Activated T-cell treated with anti-CD3 and anti-CD28 coated beads, Interleukin-2, amount 50 U/mL, for 72 hours (primary cell): ENCODE measurements around the gene SLC51B. TPM values are rescaled to one million over a fixed set of nuclear protein-coding genes. Genes with fewer than 3 reads are reported as not detected.
"Not testable (repeated sequence)": the region's sequence is repeated elsewhere in the genome, so short reads cannot be mapped to it uniquely, and the experiment has no call there.

Experiments
- ATAC-seq, 2 donors: fragments of 150-1000 bp; cut with Tn5 transposase; replicated peaks in 1 of 2; 2 replicates each; pipeline ENCODE4 v1.10.0; 2021; ENCODE audit warnings: moderate library complexity in 2 of 2, mild to moderate bottlenecking in 1 of 2
- DNase-seq, 2 donors: peaks; one replicate each; pipeline ENCODE4 v3.0.0; 2021 to 2022; ENCODE audit warnings: mixed read lengths in 1 of 2
- H3K27ac Mint-ChIP-seq: one replicate; pipeline ENCODE4 v1.8.0; 2022; ENCODE audit warnings: mild to moderate bottlenecking, moderate library complexity, mixed read lengths
- H3K27me3 Mint-ChIP-seq: one replicate; pipeline ENCODE4 v1.8.0; 2022; ENCODE audit warnings: low read depth, mixed read lengths
- H3K36me3 Mint-ChIP-seq, 2 donors: one replicate each; pipeline ENCODE4 v1.8.0; 2022; ENCODE audit warnings: mixed read lengths in 2 of 2, mild to moderate bottlenecking in 1 of 2; ENCODE audit not compliant: insufficient read depth in 2 of 2
- H3K4me1 Mint-ChIP-seq: one replicate; pipeline ENCODE4 v1.8.0; 2022; ENCODE audit warnings: low read depth, mixed read lengths
- H3K4me3 Mint-ChIP-seq, 2 donors: one replicate each; pipeline ENCODE4 v1.8.0; 2022; ENCODE audit warnings: mild to moderate bottlenecking in 2 of 2, mixed read lengths in 2 of 2, moderate library complexity in 2 of 2
- H3K9me3 Mint-ChIP-seq, 2 donors: one replicate each; pipeline ENCODE4 v1.8.0; 2022; ENCODE audit warnings: mixed read lengths in 2 of 2
- total RNA-seq, 2 donors: library from RNA; stranded (reverse); gene quantifications; one replicate each; pipeline ENCODE4 v1.2.3, GENCODE V29; 2022

SLC51B gene
- total RNA-seq, 2 donors from 2014 or later = not detected

DNA sequence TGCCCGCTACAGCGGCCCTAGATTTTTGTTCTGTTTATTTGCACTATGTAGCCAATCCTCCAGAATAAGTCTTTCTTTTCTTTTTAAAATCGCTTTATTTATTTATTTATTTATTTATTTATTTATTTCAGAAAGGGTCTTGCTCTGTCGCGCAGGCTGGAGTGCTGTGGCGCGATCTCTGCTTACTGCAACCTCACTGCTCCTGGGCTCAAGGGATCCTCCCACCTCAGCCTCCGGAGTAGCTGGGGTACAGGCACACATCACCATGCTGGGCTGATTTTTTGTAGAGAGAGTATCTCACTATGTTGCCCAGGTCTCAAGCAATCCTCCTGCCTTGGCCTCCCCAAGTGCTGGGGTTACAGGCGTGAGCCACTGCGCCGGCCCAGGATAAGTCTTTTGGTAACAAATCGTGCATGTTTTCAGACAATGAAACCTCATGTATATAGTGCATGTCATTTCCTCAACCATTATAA, 15.4 kb upstream of the SLC51B start:
- Mint-ChIP-seq H3K27me3 (peaks cover 17% of the 10 kb centered on the region), H3K36me3 (peaks cover 3 to 6% of the 10 kb centered on the region in 2 donors), H3K4me1 (peaks cover 27% of the 10 kb centered on the region), H3K9me3 (no peaks in the 10 kb centered on the region), H3K4me3 (peak overlapping the region; percentile 62 to 90), H3K27ac (no peak overlapping the region)
- DNase-seq = no peak
- ATAC-seq = no peak

DNA sequence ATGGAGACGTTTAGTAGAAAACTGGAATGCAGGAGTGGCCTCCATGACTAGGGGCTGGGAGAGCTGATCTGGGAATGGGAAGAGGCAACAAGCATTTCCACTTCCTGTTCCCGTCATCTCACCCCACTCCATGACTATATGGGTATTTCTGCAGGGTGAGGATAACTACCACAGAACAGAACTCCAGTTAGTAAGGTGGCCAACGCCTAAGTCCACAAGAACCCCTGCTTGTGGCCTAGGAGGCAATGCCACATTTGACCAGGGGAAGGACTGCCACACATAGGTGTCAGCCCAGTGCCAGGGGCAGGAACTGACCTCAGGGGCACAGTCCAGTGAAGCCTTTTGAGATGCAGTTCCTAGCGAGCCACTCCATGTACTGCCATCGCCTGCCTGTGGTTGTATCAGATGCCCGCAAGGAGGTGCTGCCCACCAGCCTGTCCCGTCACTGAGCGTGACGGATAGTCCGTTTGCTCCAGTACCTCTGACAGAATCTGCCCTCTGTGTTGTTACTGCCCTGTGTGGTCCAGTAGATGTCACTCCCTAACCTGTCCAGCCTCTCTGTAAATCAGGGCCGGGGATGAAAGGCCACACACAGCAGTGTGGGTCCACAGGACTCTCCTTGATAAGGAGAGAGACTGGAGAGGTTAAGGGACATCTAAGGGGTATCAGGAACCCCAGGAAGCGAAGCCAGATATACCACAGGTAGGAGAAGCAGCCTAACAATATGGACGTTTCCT, 12.2 kb upstream of the SLC51B start:
- ATAC-seq (peak; percentile 55 to 65), DNase-seq (peak; percentile 42 to 63)
- Mint-ChIP-seq H3K4me1 (peaks cover 22% of the 10 kb centered on the region), H3K27me3 (peaks cover 17% of the 10 kb centered on the region), H3K27ac (no peak overlapping the region), H3K36me3 (peaks cover 3% of the 10 kb centered on the region in 2 donors), H3K9me3 (no peaks in the 10 kb centered on the region), H3K4me3 (peak overlapping the region; percentile 35 to 43)

DNA sequence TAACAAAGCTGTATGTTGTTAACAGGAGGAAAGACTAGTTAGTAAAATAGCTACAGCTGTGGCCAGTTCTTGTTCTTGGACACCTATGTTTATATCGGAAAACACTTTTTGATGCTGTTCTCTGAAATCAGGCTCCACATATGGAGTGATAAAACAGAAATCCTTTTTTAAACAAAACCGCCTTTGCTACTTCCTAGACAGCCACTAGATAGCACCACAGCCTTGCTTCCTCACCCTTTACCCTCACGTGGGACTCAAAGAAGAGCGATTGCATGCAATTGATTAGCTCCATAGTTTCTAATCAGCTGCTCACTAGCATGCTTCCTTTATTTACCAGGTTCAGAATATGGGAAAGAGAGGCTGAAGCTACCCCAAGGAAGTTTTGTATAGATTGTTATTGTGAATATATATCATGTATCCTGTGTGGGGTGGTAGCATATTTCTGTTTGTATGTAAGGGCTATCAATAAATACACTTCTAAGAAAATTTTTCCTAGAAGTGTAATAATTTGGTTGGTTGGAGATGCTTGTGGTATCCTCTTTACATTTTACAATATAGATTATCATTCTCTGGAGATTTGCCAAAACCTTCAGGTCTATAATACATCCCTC, 11.4 kb upstream of the SLC51B start:
- H3K27me3 Mint-ChIP-seq = peaks cover 17% of the 10 kb centered on the region
- peak in 1 of 2 donors; percentile 30 for ATAC-seq
- H3K36me3 Mint-ChIP-seq = no peaks in the 10 kb centered on the region
- no peaks in the 10 kb centered on the region for H3K9me3 Mint-ChIP-seq
- peaks cover 14% of the 10 kb centered on the region for H3K4me1 Mint-ChIP-seq
- H3K4me3 Mint-ChIP-seq = no peak overlapping the region
- DNase-seq = peak in 1 of 2 donors; percentile 27
- no peak overlapping the region for H3K27ac Mint-ChIP-seq

DNA sequence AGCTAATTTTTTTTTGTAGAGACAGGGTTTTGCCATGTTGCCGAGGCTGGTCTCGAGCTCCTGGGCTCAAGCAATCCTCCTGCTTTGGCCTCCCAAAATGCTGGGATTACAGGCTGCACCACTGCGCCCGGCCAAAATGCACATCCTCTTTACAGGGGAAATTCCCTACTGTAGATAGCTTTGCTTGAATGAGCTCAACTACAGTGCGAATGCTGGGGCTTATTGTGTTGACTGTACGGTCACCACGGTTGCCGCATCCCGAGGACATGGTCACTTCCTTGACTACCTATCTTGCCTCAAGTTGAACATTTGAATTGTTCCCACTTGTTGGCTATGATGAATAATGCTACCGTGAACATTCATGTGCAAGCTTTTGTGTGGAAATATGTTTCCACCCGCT, 10.5 kb upstream of the SLC51B start:
- Mint-ChIP-seq H3K27ac (no peak overlapping the region), H3K4me3 (no peak overlapping the region), H3K9me3 (no peaks in the 10 kb centered on the region), H3K4me1 (peaks cover 14% of the 10 kb centered on the region), H3K27me3 (peaks cover 17% of the 10 kb centered on the region), H3K36me3 (no peaks in the 10 kb centered on the region)
- ATAC-seq = no peak
- no peak for DNase-seq

DNA sequence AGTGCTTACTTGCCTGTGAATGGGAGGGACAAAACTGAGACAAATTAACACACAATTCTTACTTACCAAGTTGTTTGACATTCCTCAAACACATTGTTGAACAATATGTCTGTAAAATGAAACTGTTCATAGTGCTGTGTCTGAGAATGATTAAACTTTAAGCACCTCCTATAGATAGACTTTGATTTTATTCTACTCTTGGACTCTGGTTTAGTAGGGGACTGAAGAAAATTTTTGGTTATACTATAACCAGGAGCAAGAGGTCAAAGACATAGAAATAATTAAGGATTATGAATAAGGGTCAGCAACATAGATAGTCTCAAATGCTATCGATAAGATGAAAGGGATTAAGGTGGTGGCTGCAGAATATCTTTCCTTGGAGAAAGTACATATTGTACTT, 7.9 kb upstream of the SLC51B start:
- peaks cover 14% of the 10 kb centered on the region for H3K4me1 Mint-ChIP-seq
- ATAC-seq (no peak), DNase-seq (no peak)
- H3K4me3 Mint-ChIP-seq = no peak overlapping the region
- no peak overlapping the region for H3K27ac Mint-ChIP-seq
- H3K9me3 Mint-ChIP-seq = no peaks in the 10 kb centered on the region
- H3K27me3 Mint-ChIP-seq = peaks cover 3% of the 10 kb centered on the region
- no peaks in the 10 kb centered on the region for H3K36me3 Mint-ChIP-seq

DNA sequence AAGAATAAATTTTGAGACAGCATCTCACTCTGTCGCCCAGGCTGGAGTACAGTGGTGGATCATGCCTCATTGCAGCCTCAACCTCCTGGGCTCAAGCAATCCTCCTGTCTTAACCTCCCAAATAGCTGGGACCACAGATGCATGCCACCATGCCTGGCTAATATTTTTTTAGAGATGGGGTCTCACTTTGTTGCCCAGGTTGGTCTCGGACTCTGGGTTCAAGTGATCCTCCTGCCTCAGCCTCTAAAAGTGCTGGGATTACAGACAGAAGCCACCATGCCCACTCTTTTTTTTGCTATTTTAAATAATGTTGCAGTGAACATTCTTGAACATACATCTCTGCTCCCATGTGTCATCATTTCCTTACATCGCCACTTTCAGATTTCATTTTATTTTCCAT, 6.8 kb upstream of the SLC51B start:
- H3K27me3 Mint-ChIP-seq = no peaks in the 10 kb centered on the region
- no peak for DNase-seq
- H3K4me3 Mint-ChIP-seq = no peak overlapping the region
- H3K4me1 Mint-ChIP-seq = peaks cover 9% of the 10 kb centered on the region
- H3K36me3 Mint-ChIP-seq = no peaks in the 10 kb centered on the region
- ATAC-seq = no peak
- no peaks in the 10 kb centered on the region for H3K9me3 Mint-ChIP-seq
- no peak overlapping the region for H3K27ac Mint-ChIP-seq

DNA sequence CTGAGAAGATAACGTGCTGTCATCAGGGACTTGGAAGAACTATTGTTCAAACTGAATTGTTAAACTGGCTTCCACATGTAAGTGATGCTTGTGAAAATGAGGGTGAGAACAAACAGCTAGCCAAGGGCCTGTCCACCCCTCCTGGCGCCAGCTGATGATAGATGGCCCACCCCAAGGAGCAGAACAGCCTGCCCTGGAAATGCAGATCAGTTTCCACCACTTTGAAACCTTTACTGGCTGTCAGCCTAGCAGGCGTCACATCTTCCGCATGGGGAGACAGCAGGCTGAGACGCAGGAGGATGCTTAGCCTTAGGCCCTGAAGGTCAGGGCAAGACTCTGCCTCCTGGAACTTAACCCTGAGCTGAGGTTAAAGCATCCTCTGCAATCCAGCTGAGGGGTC, 6.4 kb upstream of the SLC51B start:
- DNase-seq = no peak
- Mint-ChIP-seq H3K27ac (no peak overlapping the region), H3K4me3 (no peak overlapping the region), H3K4me1 (peaks cover 6% of the 10 kb centered on the region), H3K36me3 (no peaks in the 10 kb centered on the region), H3K9me3 (no peaks in the 10 kb centered on the region), H3K27me3 (no peaks in the 10 kb centered on the region)
- no peak for ATAC-seq

DNA sequence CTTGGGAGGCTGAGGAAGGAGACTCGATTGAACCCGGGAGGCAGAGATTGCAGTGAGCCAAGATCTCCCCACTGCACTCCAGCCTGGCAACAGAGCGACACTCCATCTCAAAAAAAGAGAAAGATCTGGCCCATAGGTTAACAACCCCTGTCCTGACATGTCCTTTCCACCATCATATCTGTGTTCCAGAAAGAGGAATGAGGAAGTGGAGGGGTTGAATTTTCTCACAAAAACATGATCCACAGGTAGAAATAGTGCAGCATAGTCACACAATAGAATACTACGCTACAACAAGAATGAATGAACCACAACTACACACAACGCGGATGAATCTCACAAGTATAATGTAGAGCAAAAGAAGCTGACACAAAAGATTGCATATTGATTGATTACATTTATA, 4.7 kb upstream of the SLC51B start:
- Mint-ChIP-seq H3K36me3 (no peaks in the 10 kb centered on the region), H3K27me3 (no peaks in the 10 kb centered on the region), H3K4me3 (no peak overlapping the region), H3K4me1 (peaks cover 6% of the 10 kb centered on the region), H3K9me3 (no peaks in the 10 kb centered on the region), H3K27ac (no peak overlapping the region)
- no peak for DNase-seq
- ATAC-seq = no peak

DNA sequence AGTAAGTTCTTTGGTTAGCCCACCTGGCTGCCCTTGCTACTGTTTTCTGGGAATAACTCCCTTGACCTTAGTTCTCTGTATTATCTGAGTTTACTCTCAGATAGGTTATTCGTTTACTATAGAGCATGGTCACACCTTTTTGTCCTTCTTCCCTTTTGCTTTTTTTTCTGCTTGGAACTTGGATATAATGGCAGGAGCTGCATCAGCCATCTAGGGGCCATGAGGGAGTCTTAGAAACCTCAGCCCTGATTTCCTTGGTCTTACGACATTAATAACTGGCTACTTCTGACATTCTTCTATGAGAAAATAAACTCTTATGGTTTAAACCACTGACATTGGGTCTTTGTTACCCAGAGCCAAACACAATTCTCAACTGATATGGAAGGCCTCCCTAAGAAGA, 3.4 kb upstream of the SLC51B start:
- no peak for DNase-seq
- Mint-ChIP-seq H3K9me3 (no peaks in the 10 kb centered on the region), H3K27ac (no peak overlapping the region), H3K4me3 (no peak overlapping the region), H3K36me3 (no peaks in the 10 kb centered on the region), H3K27me3 (no peaks in the 10 kb centered on the region), H3K4me1 (peaks cover 6% of the 10 kb centered on the region)
- ATAC-seq = no peak

DNA sequence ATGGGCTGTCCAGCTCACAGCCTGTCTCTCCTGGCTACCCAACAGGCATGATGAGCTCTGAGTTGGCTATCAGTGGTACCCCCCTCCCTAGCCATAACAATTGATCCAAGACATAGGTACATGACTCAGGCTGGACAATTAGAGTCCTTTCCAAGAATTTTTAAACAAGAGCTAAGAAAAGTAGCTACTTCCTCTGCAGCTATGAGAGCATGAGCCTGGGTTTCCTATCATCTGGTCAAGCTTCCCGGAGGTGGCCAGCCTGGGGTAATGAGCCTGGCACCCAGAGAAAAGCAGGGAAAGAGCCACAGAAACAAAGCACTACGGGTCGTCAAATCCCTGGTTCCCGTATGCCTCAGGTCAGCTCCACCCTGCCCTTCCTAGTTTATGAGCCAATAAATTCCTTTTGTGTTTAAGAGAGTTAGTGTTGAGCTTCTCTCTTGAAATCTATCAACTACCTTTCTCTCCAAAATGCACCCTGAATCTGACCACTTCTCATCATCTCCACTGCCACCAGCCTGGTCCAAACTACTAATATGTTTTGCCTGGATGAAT, 2.3 kb upstream of the SLC51B start:
- Mint-ChIP-seq H3K27me3 (no peaks in the 10 kb centered on the region), H3K4me3 (no peak overlapping the region), H3K4me1 (peaks cover 6% of the 10 kb centered on the region), H3K9me3 (no peaks in the 10 kb centered on the region), H3K27ac (no peak overlapping the region), H3K36me3 (no peaks in the 10 kb centered on the region)
- DNase-seq (no peak), ATAC-seq (no peak)

DNA sequence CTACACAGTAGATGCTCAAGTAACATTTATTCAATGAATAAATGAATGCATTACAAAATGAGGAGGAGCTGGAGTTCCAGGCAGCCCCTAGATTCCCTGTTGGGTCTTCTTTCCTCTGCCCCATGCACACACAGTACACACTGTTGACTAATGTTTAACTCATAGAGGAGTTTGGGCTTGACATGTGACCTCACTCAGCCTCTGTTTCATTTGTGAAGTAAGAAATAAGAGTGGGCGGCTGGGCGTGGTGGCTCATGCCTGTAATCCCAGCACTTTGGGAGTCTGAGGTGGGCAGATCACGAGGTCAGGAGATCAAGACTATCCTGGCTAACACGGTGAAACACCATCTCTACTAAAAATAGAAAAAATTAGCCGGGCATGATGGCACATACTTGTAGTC, 969 bp upstream of the SLC51B start:
- not testable (repeated sequence) for H3K9me3 Mint-ChIP-seq, H3K27me3 Mint-ChIP-seq, H3K36me3 Mint-ChIP-seq, H3K27ac Mint-ChIP-seq, H3K4me3 Mint-ChIP-seq
- peak; percentile 78 to 85 for ATAC-seq
- peak in 1 of 2 donors; percentile 22 for DNase-seq
- peaks cover 11% of the 10 kb centered on the region for H3K4me1 Mint-ChIP-seq

DNA sequence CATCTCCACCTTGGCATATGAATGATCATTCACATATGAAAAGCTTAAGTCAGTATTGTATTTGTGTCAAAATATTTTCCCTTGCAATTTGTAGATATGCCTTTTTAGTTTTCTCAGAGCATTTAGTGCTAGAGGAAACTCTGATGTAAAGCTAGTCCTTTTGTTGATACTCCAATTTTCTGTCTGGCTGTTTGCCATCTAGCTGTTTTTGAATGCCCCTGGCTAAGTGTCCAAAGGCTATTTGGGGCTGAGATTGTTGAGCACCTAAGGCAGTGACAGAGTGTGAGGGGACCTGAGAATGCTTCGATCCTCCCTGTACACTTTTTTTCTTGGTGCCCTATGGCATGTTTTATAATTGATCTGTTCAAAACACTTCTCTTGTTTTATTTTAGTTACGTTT, 3.1 kb downstream of the SLC51B start:
- peaks cover 23% of the 10 kb centered on the region for H3K4me1 Mint-ChIP-seq
- H3K36me3 Mint-ChIP-seq = no peaks in the 10 kb centered on the region
- no peak overlapping the region for H3K27ac Mint-ChIP-seq

DNA sequence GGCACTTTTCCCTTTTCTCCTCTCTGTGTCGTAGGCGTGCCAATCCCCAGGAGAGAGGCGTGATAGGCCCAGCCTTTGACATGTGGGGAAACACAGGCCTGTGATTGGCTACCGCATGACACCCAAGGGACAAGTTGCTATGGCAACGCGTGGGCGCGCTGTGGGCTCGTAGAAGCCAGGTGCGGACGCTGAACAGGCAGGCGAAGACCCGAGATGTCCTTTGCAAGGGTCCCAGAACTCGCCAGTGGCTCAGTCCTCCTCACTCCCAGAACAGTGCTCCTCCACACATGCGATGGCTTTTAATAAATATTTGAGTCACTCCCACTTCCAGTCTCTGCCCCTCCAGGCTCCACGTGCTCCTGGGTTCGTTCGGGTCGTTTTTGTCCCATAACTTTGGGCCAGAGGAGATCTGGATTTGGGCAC, 4.2 kb downstream of the SLC51B start:
- Mint-ChIP-seq H3K4me1 (peaks cover 17% of the 10 kb centered on the region), H3K27me3 (no peaks in the 10 kb centered on the region), H3K4me3 (peak overlapping the region; percentile 67 to 74), H3K9me3 (no peaks in the 10 kb centered on the region), H3K36me3 (no peaks in the 10 kb centered on the region), H3K27ac (no peak overlapping the region)
- peak; percentile 98 to 99 for ATAC-seq
- DNase-seq = peak; percentile 88 to 92

More for the DNA sequence above, 3.1 kb downstream of the SLC51B start:
- no peak for DNase-seq
- no peaks in the 10 kb centered on the region for H3K27me3 Mint-ChIP-seq
- no peaks in the 10 kb centered on the region for H3K9me3 Mint-ChIP-seq
- ATAC-seq = no peak
- H3K4me3 Mint-ChIP-seq = no peak overlapping the region
